Hepatocyte (in vitro differentiated cells): ENCODE data around the gene TFF2. TPM values are rescaled to one million over a fixed set of nuclear protein-coding genes. Genes with fewer than 3 reads are reported as not detected.
A peak's percentile ranks its signal among the peaks of the same experiment; 100 is the strongest.

Source experiments
- DNase-seq: peaks from one replicate; pipeline ENCODE4 v3.0.0-alpha.2; 2016; ENCODE audit warnings: low spot score
- H2AFZ ChIP-seq: fragments of 200-600 bp; sonication (generic); 2 replicates; pipeline ENCODE4 v1.6.0; 2016; ENCODE audit warnings: antibody characterized with exemption, mild to moderate bottlenecking
- H3K27ac ChIP-seq: fragments of 200-600 bp; sonication (generic); 2 replicates; pipeline ENCODE4 v1.5.1; 2016; ENCODE audit warnings: mild to moderate bottlenecking
- H3K27me3 ChIP-seq: fragments of 200-600 bp; sonication (generic); 2 replicates; pipeline ENCODE4 v1.6.1; 2016
- H3K36me3 ChIP-seq: fragments of 200-600 bp; sonication (generic); replicated peaks from 2 replicates; pipeline ENCODE4 v1.5.1; 2016; ENCODE audit warnings: low read depth; ENCODE audit not compliant: insufficient read depth
- H3K4me1 ChIP-seq: fragments of 200-600 bp; sonication (generic); 2 replicates; pipeline ENCODE4 v1.5.1; 2016; ENCODE audit warnings: mild to moderate bottlenecking, moderate library complexity; ENCODE audit not compliant: insufficient read depth
- H3K4me2 ChIP-seq: fragments of 200-600 bp; sonication (generic); 2 replicates; pipeline ENCODE4 v1.6.0; 2016
- H3K4me3 ChIP-seq: fragments of 200-600 bp; sonication (generic); 2 replicates; pipeline ENCODE4 v1.5.1; 2016; ENCODE audit warnings: mild to moderate bottlenecking
- H3K79me2 ChIP-seq: fragments of 200-600 bp; sonication (generic); 2 replicates; pipeline ENCODE4 v1.6.0; 2017; ENCODE audit warnings: mild to moderate bottlenecking
- H3K9me2 ChIP-seq: fragments of 200-600 bp; sonication (generic); replicated peaks from 2 replicates; pipeline ENCODE4 v1.6.0; 2017; ENCODE audit warnings: mild to moderate bottlenecking; ENCODE audit not compliant: insufficient read depth
- H3K9me3 ChIP-seq: fragments of 200-600 bp; sonication (generic); 2 replicates; pipeline ENCODE4 v1.5.1; 2016; ENCODE audit warnings: low read depth, mild to moderate bottlenecking
- H4K20me1 ChIP-seq: fragments of 200-600 bp; sonication (generic); 2 replicates; pipeline ENCODE4 v1.6.0; 2016; ENCODE audit warnings: mild to moderate bottlenecking; ENCODE audit not compliant: insufficient read depth, poor library complexity, severe bottlenecking
- EZH2 ChIP-seq: fragments of 200-600 bp; sonication (generic); IDR thresholded peaks from 2 replicates; pipeline ENCODE4 v1.6.1; 2016; ENCODE audit warnings: antibody characterized with exemption, mild to moderate bottlenecking, borderline replicate concordance
- EZH2phosphoT487 ChIP-seq: fragments of 200-600 bp; sonication (generic); IDR thresholded peaks from one replicate; pipeline ENCODE4 v1.6.1; 2018; ENCODE audit warnings: antibody characterized with exemption, mild to moderate bottlenecking, low read depth, moderate library complexity; ENCODE audit not compliant: unreplicated experiment, severe bottlenecking
- WGBS: methylation state at CpG from one replicate; pipeline ENCODE4 v1.1.6; 2016; ENCODE audit warnings: low lambda C conversion rate; ENCODE audit errors: missing lambda C conversion rate; 5-methylcytosine and 5-hydroxymethylcytosine counted together
- polyA plus RNA-seq: library from polyadenylated mRNA; unstranded; fragments of >200 nt; fragmentation: Nextera tagmentation; extraction: Ambion mirVana; gene quantifications from 2 replicates; pipeline ENCODE4 v1.2.1, GENCODE V29; 2016
- total RNA-seq: library from RNA; depleted of rRNA; stranded (reverse); fragments of >200 nt; gene quantifications from 2 replicates; pipeline ENCODE4 v1.2.3, GENCODE V29; 2014
- TF ChIP-seq, protein P1 (sequence below): fragments of 200-600 bp; sonication (generic); IDR thresholded peaks from 2 replicates; pipeline ENCODE4 v1.5.1; 2016; ENCODE audit warnings: antibody characterized with exemption, mild to moderate bottlenecking; ENCODE audit not compliant: poor library complexity

Gene TFF2
- total and polyA plus RNA-seq, 2 experiments from 2014 or later, result 23.9 to 28.1 TPM

DNA sequence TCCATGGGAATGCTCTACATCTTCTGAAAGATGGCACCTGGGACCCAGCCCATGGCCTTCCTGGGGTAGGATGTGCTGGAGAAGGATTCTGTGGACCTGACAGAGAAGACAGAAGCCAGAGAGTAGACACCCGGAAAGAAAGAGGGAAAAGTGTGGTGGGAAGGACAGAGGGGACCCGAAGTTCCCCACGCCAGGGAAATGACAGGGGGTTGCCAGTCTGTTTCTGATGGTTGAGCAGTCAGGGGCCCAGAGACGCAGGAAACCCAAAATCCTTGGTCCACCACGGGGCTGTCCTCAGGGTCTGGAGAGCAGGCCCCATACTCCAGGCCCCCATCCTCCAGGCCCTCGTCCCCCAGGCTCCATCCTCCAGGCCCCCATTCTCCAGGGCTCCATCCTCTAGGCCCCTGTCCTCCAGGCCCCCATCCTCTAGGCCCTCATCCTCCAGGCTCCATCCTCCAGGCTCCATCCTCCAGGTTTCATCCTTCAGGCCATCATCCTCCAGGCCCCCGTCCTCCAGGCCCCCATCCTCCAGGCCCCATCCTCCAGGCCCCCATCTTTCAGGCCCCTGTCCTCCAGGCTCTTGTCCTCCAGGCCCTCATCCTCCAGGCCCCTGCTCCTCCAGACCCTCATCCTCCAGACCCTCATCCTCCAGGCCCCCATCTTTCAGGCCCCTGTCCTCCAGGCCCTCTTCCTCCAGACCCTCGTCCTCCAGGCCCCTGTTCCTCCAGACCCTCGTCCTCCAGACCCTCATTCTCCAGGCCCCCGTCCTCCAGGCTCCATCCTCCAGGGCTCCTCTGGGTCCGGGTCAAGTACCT lies 1.0 kb upstream of the TFF2 start:
- no peak overlapping the region for H3K4me2 ChIP-seq
- TF ChIP-seq EZH2phosphoT487, result no peak
- TF ChIP-seq, protein P1, sequence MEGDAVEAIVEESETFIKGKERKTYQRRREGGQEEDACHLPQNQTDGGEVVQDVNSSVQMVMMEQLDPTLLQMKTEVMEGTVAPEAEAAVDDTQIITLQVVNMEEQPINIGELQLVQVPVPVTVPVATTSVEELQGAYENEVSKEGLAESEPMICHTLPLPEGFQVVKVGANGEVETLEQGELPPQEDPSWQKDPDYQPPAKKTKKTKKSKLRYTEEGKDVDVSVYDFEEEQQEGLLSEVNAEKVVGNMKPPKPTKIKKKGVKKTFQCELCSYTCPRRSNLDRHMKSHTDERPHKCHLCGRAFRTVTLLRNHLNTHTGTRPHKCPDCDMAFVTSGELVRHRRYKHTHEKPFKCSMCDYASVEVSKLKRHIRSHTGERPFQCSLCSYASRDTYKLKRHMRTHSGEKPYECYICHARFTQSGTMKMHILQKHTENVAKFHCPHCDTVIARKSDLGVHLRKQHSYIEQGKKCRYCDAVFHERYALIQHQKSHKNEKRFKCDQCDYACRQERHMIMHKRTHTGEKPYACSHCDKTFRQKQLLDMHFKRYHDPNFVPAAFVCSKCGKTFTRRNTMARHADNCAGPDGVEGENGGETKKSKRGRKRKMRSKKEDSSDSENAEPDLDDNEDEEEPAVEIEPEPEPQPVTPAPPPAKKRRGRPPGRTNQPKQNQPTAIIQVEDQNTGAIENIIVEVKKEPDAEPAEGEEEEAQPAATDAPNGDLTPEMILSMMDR, result no peak
- TF ChIP-seq EZH2, result no peak
- H3K36me3 ChIP-seq, result no peaks in the 10 kb centered on the region
- H3K79me2 ChIP-seq, result no peaks in the 10 kb centered on the region
- H4K20me1 ChIP-seq, result no peaks in the 10 kb centered on the region
- no peaks in the 10 kb centered on the region for H3K4me1 ChIP-seq
- no peaks in the 10 kb centered on the region for H3K27me3 ChIP-seq
- H3K27ac ChIP-seq, result no peak overlapping the region
- H2AFZ ChIP-seq, result no peak overlapping the region
- no peaks in the 10 kb centered on the region for H3K9me2 ChIP-seq
- DNase-seq, result no peak
- 86% methylated on average over 9 of the region's 11 CpGs for WGBS
- no peaks in the 10 kb centered on the region for H3K9me3 ChIP-seq
- H3K4me3 ChIP-seq, result no peak overlapping the region

DNA sequence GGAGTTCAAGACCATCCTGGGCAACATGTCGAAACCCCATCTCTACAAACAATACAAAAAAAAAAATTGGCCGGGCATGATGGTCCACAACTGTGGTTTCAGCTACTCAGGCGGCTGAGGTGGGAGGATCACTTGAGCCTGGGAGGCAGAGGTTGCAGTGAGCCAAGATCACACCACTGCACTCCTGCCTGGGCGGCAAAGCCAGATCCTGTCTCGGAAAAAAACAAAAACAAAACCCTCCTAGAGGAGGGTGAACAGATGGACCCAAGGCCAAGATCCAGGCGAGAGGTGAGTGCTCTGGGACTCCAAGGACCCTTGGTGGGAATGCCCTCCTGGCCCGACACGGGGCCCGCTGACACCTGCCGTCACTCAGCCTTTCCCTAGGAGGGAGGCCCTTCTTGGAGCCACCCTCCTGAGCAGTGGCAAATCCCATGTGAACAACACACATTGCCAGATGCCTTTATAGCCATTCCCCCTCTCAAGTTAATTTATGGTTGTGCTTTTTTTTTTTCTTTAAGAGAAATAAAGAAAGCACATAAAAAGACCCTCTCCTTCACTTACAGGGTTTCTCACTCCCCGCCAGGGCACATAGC lies 380 bp downstream of the TFF2 start:
- Histone ChIP-seq H3K4me3 (no peak overlapping the region), H3K27me3 (no peaks in the 10 kb centered on the region), H3K27ac (peak overlapping the region; percentile 18), H2AFZ (no peak overlapping the region), H3K36me3 (no peaks in the 10 kb centered on the region), H3K9me2 (no peaks in the 10 kb centered on the region), H4K20me1 (no peaks in the 10 kb centered on the region), H3K4me2 (no peak overlapping the region), H3K79me2 (no peaks in the 10 kb centered on the region), H3K4me1 (no peaks in the 10 kb centered on the region), H3K9me3 (no peaks in the 10 kb centered on the region)
- DNase-seq, result no peak
- 76% methylated on average over 11 of the region's 11 CpGs for WGBS
- TF ChIP-seq EZH2, result no peak
- TF ChIP-seq, protein P1, result no peak

DNA sequence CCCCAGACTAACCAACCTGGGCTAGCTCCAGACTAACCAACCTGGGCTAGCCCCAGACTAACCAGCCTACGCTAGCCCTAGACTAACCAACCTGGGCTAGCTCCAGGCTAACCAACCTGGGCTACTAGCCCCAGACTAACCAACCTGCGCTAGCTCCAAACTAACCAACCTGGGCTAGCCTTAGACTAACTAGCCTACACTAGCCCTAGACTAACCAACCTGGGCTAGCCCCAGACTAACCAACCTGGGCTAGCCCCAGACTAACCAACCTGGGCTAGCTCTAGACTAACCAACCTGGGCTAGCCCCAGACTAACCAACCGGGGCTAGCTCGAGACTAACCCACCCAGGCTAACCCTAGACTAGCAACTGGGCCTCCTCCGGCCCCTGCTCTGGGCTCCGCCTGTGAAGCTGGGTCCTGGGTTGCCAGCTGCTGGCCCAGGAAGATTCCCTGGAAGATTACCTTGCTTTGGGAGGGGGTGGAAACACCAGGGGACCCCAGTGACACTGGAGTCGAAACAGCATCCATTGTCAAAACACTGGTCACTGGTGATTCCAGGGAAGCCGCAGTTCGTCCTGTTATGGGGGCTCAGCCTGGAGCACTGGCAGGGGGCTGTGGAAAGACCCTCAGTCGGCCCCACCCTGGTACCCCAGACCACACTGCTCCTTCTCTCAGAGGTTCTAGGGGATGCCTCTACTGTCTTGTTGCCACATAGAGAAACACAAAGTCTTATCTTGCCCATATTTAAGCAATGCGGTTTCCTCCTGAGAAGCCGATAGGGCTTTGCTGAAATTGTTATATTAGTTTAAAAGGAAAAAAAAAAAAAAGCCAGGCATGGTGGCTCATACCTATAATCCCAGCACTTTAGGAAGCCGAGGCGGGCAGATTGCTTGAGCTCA lies 1.1 kb downstream of the TFF2 start:
- H3K4me2 ChIP-seq, result no peak overlapping the region
- H3K4me1 ChIP-seq, result no peaks in the 10 kb centered on the region
- H3K79me2 ChIP-seq, result no peaks in the 10 kb centered on the region
- no peak overlapping the region for H3K27ac ChIP-seq
- WGBS, result 82% methylated on average over 14 of the region's 14 CpGs
- no peaks in the 10 kb centered on the region for H4K20me1 ChIP-seq
- no peak for DNase-seq
- no peaks in the 10 kb centered on the region for H3K9me3 ChIP-seq
- TF ChIP-seq EZH2, result no peak
- TF ChIP-seq EZH2phosphoT487, result no peak
- TF ChIP-seq, protein P1, result no peak
- H3K36me3 ChIP-seq, result no peaks in the 10 kb centered on the region
- no peak overlapping the region for H2AFZ ChIP-seq
- H3K27me3 ChIP-seq, result no peaks in the 10 kb centered on the region
- H3K4me3 ChIP-seq, result no peak overlapping the region
- no peaks in the 10 kb centered on the region for H3K9me2 ChIP-seq
